ENCODE data around the gene ISLR.

DNA sequence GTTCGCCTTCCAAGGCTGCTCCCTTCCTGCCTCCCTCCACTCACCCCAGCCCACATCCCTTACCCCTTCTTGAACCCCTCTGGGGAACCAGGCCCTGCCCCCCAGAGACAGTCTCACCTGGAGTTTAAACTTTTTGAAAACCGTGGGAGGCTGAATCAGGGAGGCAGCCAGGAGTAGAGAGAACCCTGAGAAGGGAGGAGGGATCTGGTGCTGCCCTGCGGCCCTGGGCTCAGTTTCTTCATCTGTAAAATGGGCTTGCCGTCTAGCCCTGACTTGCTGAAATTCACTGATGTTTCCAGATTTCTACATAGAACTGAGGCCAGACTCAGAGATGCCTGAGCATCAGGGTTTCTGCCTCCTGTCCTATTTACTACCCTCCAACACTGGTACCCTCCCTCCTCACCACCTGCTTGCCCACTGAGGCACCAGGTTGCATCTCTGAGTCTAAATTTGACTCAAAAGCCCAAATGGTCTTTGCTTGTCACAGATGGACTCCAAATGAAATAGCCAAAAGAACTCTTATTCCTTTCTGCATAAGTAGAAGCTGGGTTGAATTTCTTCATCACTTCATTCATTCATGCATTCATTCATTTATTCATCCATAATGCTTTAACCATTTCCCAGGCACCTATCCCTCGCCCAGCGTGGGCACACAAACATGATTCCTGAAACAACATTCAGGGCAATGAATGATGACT is 41.0 kb downstream of the ISLR start:
- TF ChIP-seq POLR2A (IDR thresholded peaks at IDR 0.05): no peak
- TF ChIP-seq, protein P1, sequence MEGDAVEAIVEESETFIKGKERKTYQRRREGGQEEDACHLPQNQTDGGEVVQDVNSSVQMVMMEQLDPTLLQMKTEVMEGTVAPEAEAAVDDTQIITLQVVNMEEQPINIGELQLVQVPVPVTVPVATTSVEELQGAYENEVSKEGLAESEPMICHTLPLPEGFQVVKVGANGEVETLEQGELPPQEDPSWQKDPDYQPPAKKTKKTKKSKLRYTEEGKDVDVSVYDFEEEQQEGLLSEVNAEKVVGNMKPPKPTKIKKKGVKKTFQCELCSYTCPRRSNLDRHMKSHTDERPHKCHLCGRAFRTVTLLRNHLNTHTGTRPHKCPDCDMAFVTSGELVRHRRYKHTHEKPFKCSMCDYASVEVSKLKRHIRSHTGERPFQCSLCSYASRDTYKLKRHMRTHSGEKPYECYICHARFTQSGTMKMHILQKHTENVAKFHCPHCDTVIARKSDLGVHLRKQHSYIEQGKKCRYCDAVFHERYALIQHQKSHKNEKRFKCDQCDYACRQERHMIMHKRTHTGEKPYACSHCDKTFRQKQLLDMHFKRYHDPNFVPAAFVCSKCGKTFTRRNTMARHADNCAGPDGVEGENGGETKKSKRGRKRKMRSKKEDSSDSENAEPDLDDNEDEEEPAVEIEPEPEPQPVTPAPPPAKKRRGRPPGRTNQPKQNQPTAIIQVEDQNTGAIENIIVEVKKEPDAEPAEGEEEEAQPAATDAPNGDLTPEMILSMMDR (IDR thresholded peaks at IDR 0.05): no peak

Measured in body of pancreas (tissue), 4 donors.